KBM-7 (cell line): ENCODE data around the gene SOST.
A peak's percentile ranks its signal among the peaks of the same experiment; 100 is the strongest.

Experiments
- DNase-seq: peaks from one replicate; pipeline ENCODE4 v3.0.0-alpha.2; 2015
- in situ Hi-C: fragments of 300-500 bp; cut with MboI; formaldehyde crosslinking; loops from 2 replicates; pipeline ENCODE4 v1.14.3; 2020; ENCODE audit warnings: low sequenced_read_pairs, low pct_unique_long_range_greater_than_20kb, mixed read lengths

SOST gene

GRCh38 chr17:43778337-43779144 lies 19.9 kb upstream of the SOST start, which contains the start of gene DUSP3:
Gene DUSP3 (minus strand): TSS chr17:43778977. CDS start chr17:43778924, 53 bp downstream.
- DNase-seq: peak; percentile 67
- in situ Hi-C loops: no loop called here

GRCh38 chr17:43774304-43775250 lies 16.0 kb upstream of the SOST start:
- no peak for DNase-seq
- in situ Hi-C loops: no loop called here

- peak; percentile 99 for DNase-seq
- in situ Hi-C loops: no loop called here
Observed at GRCh38 chr17:43772877-43773648, 14.5 kb upstream of the SOST start.

- no peak for DNase-seq
- in situ Hi-C loops: no loop called here
Observed at GRCh38 chr17:43771463-43771862, 12.9 kb upstream of the SOST start.

GRCh38 chr17:43770957-43771356 lies 12.4 kb upstream of the SOST start:
- in situ Hi-C loops: no loop called here
- no peak for DNase-seq

GRCh38 chr17:43769859-43770258 lies 11.3 kb upstream of the SOST start:
- in situ Hi-C loops: loop anchor here (10.0 kb wide), 1 partner anchor 195 kb away; no protein-coding TSS in a partner anchor
- no peak for DNase-seq

GRCh38 chr17:43769426-43769825 lies 10.8 kb upstream of the SOST start:
- in situ Hi-C loops: loop anchor here (10.0 kb wide), 1 partner anchor 195 kb away; no protein-coding TSS in a partner anchor
- DNase-seq: no peak

- in situ Hi-C loops: loop anchor here (10.0 kb wide), 1 partner anchor 194 kb away; no protein-coding TSS in a partner anchor
- no peak for DNase-seq
Observed at GRCh38 chr17:43768943-43769342, 10.4 kb upstream of the SOST start.

- in situ Hi-C loops: loop anchor here (10.0 kb wide), 1 partner anchor 194 kb away; no protein-coding TSS in a partner anchor
- DNase-seq: peak; percentile 95
Observed at GRCh38 chr17:43768382-43768781, 9.8 kb upstream of the SOST start.

GRCh38 chr17:43767713-43768059 lies 9.1 kb upstream of the SOST start:
- in situ Hi-C loops: loop anchor here (10.0 kb wide), 1 partner anchor 193 kb away; no protein-coding TSS in a partner anchor
- DNase-seq: no peak

- in situ Hi-C loops: loop anchor here (10.0 kb wide), 1 partner anchor 192 kb away; no protein-coding TSS in a partner anchor
- no peak for DNase-seq
Observed at GRCh38 chr17:43767053-43767712, 8.6 kb upstream of the SOST start.

GRCh38 chr17:43766413-43767052 lies 7.9 kb upstream of the SOST start:
- in situ Hi-C loops: loop anchor here (10.0 kb wide), 1 partner anchor 192 kb away; no protein-coding TSS in a partner anchor
- peak; percentile 61 for DNase-seq

- peak; percentile 90 for DNase-seq
- in situ Hi-C loops: loop anchor here (10.0 kb wide), 1 partner anchor 186 kb away; no protein-coding TSS in a partner anchor
Observed at GRCh38 chr17:43760254-43760852, 1.8 kb upstream of the SOST start.

- in situ Hi-C loops: loop anchor here (10.0 kb wide), 2 partner anchors 65 to 185 kb away; no protein-coding TSS in a partner anchor
- DNase-seq: no peak
Observed at GRCh38 chr17:43759836-43760235, 1.2 kb upstream of the SOST start.

GRCh38 chr17:43758086-43758485 lies 505 bp downstream of the SOST start:
- no peak for DNase-seq
- in situ Hi-C loops: loop anchor here (10.0 kb wide), 1 partner anchor 63 kb away; no protein-coding TSS in a partner anchor

GRCh38 chr17:43757171-43757660 lies 1.4 kb downstream of the SOST start:
- DNase-seq: no peak
- in situ Hi-C loops: loop anchor here (10.0 kb wide), 1 partner anchor 62 kb away; no protein-coding TSS in a partner anchor

- DNase-seq: no peak
- in situ Hi-C loops: loop anchor here (10.0 kb wide), 1 partner anchor 61 kb away; no protein-coding TSS in a partner anchor
Observed at GRCh38 chr17:43756201-43756600, 2.4 kb downstream of the SOST start.
